Measurements from ENCODE around the gene FIS1.
"Not testable (repeated sequence)": the region's sequence is repeated elsewhere in the genome, so short reads cannot be mapped to it uniquely, and the experiment has no call there.

The FIS1 gene

DNA sequence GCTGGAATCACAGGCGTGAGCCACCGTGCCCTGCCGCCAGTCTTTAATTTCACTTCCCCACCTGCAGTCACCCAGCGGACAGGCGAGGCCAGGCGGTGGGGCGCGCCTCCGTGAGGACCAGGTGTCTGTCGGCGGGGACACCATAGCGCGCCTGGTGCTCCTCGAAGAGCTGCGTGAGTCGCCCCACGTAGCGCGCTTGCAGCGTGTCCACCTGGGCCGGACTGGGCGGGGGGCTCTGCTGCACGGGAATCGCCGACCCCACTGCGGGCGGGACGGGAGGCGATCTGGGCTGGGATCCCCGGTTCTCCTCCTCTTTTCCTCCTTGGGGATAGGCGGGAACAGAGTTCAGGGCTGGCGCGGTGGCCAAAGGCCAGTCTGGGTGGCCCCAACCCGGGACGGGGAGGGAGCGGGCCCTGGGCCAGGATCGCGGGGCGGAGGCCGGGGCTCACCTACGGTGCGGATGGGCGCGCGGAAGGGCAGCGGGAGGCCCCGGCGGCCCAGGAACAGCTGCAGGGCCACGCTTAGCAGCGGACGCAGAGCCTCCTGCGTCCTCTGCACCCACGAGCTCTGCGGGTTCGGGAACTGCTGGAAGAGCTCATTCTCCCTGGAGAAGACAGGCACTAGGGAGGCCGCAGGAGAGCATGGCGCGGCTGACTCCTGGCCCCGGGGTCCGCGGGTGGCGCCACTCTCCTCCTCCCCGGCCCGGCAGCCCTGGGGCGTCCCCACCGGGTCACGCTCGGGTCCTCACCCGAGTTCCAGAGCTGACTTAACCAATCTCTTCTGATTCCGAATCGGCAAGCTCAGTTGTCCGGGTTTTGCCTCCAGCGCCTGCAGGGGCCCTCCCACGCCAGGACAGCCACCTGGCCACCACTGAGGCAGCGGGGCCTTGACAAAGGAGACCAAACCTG, 42.9 kb downstream of the FIS1 start:
- FAIRE-seq: no peak

DNA sequence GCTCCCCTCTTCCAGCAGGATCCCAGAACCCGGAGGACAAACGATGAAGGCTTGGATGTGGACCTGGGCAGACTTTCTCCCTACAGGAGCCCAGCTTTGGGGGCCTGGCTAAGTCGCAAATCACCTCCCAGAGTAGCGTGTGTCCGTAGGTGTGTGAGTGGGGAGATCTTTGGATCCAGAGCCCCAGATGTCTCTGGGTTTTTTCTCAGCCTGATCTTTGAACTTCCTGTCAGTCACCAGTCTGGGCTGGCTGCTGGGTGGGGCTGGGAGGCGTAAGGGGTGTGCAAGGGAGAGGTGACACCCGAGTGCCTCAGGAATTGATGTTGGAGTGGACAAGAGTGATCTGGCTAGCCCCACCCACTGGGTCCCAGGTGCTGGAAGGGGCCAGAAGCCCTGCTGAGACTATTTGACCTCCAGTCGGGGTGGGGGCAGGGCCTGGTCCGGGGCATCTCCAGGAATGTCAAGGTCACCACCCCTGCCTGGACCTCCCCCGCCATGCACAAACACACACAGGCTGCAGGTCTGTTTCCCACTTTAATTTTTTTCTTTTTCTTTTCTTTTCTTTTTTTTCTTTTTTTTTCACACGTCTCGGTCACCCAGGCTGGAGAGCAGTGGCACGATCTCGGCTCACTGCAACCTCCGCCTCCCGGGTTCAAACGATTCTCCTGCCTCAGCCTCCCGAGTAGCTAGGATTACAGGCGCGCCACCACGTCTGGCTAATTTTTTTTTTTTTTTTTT, 43.9 kb downstream of the FIS1 start, which contains the start of gene MOGAT3:
TSS of gene MOGAT3 (minus strand) at position 175 of the 738 bp plus-strand sequence. CDS start 182 bp downstream, outside the sequence.
- no peak for FAIRE-seq

DNA sequence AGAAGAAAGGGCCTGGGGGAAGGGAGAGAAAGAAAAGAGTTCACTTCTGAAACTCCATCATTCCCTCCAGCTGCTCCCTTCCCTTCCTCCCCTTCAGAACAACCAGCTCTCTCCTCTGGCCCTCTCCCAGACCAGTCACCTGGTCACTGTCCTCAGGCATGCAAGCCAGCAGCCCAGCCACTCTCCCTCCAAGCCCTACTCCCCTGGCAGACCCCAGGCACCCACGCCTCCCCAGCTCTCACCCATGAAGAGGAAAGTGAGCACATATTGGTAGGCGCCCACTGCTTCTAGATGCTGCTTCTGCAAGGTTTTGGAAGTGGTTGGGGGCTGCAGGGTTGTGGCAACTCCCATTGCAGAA, 44.4 kb downstream of the FIS1 start:
- FAIRE-seq: no peak

DNA sequence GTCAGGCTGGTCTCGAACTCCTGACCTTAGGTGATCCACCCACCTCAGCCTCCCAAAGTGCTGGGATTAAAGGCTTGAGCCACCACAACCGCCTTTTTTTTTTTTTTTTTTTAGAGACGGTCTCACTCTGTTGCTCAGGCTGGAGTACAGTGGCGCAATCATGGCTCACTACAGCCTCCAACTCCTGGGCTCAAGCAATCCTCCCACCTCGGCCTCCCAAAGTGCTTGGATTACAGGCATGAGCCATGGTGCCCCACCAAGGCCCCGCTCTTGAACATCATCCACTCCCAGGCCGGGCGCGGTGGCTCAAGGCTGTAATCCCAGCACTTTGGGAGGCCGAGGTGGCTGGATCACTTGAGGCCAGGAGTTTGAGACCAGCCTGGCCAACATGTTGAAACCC, 45.4 kb downstream of the FIS1 start:
- not testable (repeated sequence) for FAIRE-seq

GRCh38 chr7:101198476-101198875, 46.4 kb downstream of the FIS1 start:
- no peak for FAIRE-seq

DNA sequence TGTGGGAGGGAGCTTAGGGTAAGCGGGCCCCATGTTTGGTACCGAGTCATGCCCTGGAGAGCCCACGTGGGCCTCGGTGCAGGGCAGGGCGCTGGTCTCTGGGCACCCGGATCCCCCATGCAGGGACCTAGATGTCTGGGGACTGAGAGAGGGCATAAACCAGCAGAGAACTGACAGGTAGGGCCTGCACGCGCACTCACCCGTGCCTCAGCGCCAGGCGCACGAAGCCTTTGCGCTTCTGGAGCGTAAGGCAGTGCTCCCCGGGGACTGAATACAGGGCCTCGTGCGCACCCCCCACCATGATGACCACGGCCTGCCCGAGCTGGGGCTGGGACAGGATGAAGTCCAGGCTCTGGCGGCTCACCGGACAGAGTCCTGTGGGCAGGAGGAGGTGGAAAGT, 46.9 kb downstream of the FIS1 start:
- no peak for FAIRE-seq

DNA sequence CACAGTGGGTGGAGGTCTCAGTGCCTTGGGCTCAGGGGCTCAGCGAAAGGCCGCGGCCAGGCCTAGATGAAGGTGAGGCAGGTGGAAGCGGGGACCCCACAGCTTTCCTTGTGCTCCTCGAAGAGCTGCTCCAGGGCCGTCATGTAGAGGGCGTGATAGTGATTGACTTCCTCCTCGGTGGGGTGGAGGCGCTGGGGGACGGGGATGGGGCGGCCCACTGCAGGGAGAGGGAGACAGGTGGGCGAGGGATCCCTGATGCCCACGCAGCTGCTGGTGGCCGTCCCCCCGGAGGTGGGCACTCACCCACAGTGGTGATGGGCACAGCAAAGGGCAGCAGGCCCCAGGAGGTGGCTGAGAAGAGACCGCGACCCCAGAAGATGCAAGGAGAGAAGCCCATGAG, 49.0 kb downstream of the FIS1 start:
- FAIRE-seq: no peak

All from G401.6 (cell line).